CD4-positive, alpha-beta T cell treated with Interleukin-21 for 1 hour (primary cell): ENCODE measurements around the gene CFAP65.

Source experiments
- DNase-seq: peaks from one replicate; pipeline ENCODE4 v3.0.0-alpha.2; 2020

Gene CFAP65

DNA sequence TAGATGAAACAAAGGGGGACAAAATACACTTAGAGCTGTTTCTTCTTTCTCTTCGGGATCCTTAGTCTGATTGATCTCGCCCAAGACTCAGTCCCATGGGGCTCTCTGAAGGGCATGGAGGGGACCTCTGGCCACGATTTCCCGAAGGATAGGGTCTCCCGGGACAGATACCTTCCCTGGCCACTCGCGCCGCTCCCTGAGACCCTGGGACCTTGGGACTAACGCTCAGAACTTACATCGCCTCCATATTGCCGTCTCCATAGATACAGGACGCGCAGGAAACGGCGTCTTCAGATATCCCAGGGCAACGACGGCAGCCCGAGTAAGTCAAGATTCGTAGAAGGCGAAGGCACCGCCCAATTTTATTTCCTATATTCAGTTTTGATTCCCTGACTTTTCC, at the start of gene CFAP65:
Gene CFAP65 (minus strand): TSS at position 265 of the 400 bp plus-strand sequence. CDS start 2,468 bp downstream, outside the sequence.
- peak; percentile 37 for DNase-seq

DNA sequence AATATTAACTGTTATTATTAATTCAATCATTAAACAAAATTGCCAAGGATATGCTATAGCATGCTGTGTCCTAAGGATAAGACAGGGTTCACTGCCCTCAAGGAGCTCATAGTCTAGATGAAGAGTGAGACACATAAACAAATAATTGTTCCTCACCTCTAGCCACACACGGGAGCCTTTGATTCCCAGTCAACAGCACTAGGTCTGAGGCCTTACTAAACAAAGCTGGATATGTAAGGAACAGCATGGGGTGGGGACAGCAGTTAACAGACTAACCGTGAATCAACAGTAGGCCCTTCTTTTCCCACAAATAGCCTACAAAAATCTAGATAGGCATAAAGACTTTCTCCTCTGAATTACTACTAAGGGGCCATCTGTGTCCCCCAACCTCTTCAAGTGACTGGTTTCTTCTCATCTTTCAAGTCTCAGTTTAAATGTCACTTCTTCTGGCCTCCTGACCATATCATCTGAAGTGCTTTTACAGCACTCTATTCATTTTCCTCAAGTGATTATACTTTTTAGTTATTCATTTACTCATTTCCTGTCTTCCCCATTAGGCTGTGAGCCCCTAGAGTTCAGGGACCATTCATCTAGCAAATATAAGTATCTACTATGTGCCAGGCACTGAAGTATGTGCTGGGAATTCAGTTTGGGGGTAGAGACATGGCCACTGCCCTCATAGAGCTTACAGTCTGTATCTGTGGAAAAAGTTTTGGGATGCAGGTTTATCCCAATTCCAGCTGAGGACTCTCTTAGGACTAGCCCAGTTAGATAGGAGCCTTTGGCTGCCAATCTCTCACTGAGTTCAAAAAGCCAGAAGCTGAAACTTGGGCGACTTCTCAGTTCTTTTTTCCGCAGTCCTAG, 49.4 kb upstream of the CFAP65 start:
- DNase-seq = no peak

DNA sequence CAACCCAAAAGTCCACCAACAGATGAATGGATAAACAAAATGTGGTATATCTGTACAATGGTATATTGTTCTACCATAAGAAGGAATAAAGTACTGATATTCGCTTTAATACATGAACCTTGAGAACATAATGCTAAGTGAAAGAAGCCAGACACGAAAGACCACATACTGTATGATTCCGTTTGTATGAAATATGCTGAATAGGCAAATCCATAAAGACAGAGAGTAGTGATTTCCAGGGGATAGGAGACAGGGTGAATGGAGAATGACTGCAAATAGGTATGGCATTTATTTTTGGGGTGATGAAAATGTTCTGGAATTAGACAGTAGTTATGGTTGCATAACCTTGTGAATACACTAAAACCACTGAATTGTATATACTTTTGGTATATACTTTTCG, 48.0 kb upstream of the CFAP65 start:
- no peak for DNase-seq

- no peak for DNase-seq
Observed at GRCh38 chr2:219087848-219088247, 46.5 kb upstream of the CFAP65 start.

DNA sequence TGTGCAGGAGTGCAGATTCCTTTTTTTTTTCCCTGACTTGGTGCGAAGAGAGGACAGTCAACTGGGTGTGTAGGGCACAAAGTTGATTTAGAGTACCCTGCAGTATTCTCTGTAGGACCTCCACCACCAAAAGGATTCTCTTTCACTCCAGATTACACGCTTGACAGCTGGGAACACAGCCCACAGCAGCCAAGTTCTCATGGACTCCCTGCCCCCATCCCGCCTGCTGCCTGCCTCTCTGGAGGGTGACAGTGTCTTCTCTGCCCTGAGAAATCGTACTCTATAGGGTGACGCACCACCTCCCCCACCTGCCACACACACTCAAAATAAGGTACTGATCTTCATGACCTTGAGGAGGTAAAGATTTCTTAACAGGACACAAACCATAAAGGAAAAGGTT, 46.0 kb upstream of the CFAP65 start:
- no peak for DNase-seq

DNA sequence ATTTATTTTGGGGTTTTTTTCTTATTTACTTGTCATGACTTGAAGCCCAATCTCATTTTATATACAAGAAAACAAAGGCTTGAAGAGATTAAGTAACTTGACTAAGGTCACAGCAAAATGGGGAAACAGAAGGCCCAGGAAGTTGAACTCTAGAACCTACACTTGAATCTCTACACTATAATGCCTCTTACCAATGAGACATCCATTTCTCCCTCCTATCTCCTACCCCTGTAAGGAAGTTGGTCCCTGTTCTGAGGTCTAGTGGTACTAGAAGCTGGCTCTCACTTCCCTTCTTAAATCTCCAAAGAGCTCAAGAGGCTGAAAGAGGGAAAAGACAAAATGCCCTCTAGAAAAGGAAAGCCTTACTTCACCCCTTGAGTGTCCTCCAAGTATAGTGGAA, 44.9 kb upstream of the CFAP65 start:
- no peak for DNase-seq

DNA sequence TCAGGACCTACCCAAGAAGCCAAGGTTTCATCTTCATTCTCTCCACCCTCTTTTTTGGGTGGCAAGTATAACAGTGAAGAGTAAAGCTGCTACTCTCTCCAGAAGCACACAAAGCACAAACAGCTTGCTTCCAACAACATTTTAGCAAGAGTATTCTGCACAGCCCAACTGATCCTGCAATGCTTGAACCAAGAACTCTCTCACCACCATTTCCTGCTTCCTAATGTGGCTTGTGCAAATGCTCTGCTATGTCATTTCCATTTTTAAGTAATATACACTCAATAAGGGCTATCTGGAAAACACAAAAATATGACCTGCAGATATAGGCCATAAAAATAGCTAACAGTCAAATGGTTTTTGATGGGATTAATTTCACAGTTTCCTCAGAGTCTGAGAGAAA, 43.5 kb upstream of the CFAP65 start:
- no peak for DNase-seq

GRCh38 chr2:219082332-219082958, 41.1 kb upstream of the CFAP65 start:
- DNase-seq = no peak

DNA sequence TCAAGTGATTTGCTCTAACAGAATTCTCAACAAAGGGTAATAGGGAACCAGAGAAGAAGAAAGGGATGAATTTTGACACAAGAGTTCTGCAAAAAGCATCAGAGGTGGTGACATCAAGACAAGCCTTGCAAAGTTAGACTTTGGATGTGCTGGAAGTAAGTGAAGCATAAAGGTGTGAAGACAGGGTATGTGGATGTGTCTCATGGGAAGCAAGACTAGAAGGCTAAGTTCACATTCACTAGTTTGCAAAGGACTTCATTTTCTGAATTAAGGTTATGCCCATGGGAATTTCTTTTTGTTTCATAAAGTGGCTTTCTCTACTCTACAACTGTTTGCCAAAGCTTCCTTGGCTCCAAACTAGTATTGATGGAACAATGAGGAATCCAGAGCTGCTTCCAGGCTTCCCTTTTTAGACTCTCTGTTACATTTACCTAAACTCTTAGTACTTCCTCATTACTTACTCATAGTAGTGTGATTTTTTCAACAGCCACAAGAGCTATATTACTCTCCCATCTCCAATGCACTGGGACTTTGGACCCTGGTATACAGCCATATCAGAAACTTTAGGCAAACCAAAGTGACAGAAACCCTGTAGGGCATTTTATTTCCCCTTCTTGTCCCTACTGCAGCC, 40.5 kb upstream of the CFAP65 start:
- DNase-seq = no peak

GRCh38 chr2:219081096-219081495, 39.8 kb upstream of the CFAP65 start:
- no peak for DNase-seq

GRCh38 chr2:219079417-219079816, 38.1 kb upstream of the CFAP65 start:
- no peak for DNase-seq

DNA sequence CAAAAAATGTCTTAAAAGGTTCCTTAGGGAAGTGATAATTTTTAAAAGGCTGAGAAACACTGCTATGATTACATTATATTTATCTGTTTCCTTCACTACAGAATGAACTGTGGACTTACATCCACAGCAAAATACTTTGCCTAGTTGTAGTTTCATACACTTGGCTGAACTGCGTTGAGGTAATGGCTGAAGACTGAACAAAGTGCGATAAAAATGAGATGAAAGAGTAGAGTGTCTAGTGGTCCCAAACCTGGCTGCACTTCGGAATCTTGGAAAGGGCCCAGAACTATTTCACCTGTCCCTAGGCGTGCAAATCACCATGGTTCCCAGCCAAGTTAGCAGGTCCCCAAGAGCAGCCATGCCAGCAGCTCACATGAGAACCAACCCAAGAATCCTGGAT, 37.6 kb upstream of the CFAP65 start:
- no peak for DNase-seq

GRCh38 chr2:219078126-219078525, 36.8 kb upstream of the CFAP65 start:
- no peak for DNase-seq

DNA sequence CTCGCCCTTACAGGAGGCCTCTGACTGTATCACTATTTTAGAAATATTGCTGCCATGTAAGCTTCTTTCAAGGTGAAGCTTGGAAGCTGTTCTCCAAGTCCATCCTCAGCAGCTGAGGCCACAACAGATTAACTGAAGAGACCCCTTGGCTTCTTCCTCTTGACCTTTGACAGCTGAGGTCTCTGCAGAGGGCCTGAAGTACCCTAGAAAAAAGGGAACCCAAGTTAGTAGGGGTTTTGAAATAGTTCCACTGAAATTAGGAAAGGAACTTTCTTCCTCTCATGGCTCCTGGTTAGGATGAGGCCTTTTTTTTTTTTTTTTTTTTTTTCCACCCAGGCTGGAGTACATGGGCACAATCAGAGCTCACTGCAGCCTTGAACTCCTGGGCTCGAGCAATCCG, 34.9 kb upstream of the CFAP65 start:
- DNase-seq = no peak

DNA sequence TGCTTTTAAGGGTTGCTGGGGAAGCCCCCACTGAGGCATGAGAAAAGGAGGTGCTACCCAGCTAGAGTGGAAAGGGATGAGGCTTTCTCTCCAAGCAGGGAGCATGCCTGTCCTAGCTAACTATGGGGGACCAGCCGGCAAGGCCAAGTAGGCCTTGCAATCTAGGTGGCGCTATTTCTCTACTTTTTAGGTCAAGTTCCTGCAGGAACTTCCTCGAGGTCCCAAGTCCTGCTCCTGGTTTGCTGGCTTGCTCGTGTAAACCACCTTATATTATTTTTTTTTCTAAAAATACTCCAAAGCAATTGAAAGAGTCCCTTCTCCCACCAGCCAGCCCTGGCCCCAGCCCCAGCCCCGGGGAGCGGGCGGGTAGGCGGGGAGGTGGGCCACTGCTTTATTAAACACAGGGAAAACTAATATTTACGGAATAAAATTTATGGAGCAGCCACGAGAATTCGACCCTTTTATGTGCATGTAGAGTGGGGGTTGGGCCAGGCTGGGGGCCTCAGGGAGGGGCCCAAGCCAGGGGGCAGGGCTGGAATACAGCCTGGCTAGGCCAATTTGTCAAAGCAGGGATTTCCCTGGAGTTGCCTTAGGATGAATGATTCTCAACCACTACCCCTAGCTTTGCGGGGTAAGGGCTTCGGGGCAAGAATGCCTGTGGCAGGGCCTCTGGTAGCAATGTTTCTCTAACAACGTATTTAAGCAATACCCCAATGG, 32.3 kb upstream of the CFAP65 start:
- DNase-seq = peak; percentile 30

DNA sequence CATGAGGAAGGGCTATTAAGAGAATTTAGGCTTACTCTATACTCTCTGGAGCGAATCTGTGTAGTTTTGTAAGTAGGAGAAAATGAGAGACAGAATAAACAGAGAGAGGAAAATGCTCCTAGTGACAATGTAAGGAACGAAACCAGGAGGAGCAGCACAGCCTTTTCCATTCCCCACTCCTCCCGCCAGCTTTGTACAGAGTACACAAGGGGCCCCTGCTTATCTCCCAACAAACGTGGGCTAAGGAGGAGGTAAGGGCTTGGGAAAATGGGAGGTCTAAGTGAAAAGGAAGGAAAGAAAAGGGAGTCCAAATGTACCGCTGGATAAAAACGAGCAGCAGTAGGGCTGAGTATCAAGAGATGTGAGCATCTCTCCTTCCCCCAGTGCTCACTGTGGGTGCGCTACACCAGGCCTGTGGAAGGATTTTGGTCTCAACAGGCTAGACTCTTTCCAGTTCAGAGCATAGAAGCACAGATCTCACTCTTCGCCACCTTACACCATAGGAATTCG, 31.5 kb upstream of the CFAP65 start:
- DNase-seq = no peak

DNA sequence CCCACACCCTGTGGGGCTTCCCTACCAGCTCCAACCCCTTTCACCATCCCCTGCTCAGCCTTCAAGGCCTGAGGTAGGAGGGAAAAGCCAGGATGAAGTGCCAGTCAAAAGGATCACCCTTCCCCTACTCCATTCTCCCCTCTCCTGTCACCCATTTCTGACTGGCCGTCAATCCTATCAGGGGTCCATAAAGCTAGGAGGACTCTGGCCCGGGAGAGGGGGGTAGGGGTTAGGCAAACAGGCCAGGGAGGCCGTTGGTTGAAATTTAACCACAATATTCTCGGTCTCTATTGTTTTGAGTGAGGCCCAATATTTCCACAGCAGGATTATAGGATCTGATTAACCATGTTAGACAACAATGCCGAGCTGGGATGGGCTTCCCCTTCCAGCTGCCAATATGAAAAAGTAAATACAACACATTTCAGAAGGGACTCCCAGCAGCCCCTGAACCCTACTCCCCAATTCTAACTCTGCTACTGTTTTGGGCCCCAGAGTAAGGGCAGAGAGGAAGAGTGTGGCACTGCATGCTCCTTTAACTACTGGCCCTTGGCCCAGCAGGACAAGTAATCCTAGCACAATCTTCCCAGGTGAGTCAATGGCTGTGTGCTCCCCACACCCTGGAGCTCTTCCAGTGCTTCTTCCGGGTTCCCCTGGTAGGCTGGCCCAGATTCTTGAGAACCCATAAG, 30.0 kb upstream of the CFAP65 start:
- DNase-seq = no peak

GRCh38 chr2:219065484-219065883, 24.2 kb upstream of the CFAP65 start:
- no peak for DNase-seq

- no peak for DNase-seq
Observed at GRCh38 chr2:219062081-219062480, 20.8 kb upstream of the CFAP65 start.

GRCh38 chr2:219060821-219061791, 19.8 kb upstream of the CFAP65 start, which contains the start of gene IHH:
TSS of gene IHH (minus strand) at chr2:219060921. CDS start at chr2:219060467, 454 bp downstream.
- DNase-seq = no peak
